SIG-M5 treated with dmso at 0.1 percent for 504 hours (cell line): ENCODE measurements around the gene RALGDS.
A peak's percentile ranks its signal among the peaks of the same experiment; 100 is the strongest.

Experiments
- DNase-seq: peaks from one replicate; lab custom pipeline; 2025; ENCODE audit not compliant: unreplicated experiment; lab: John Stamatoyannopoulos, UW

The RALGDS gene

DNA sequence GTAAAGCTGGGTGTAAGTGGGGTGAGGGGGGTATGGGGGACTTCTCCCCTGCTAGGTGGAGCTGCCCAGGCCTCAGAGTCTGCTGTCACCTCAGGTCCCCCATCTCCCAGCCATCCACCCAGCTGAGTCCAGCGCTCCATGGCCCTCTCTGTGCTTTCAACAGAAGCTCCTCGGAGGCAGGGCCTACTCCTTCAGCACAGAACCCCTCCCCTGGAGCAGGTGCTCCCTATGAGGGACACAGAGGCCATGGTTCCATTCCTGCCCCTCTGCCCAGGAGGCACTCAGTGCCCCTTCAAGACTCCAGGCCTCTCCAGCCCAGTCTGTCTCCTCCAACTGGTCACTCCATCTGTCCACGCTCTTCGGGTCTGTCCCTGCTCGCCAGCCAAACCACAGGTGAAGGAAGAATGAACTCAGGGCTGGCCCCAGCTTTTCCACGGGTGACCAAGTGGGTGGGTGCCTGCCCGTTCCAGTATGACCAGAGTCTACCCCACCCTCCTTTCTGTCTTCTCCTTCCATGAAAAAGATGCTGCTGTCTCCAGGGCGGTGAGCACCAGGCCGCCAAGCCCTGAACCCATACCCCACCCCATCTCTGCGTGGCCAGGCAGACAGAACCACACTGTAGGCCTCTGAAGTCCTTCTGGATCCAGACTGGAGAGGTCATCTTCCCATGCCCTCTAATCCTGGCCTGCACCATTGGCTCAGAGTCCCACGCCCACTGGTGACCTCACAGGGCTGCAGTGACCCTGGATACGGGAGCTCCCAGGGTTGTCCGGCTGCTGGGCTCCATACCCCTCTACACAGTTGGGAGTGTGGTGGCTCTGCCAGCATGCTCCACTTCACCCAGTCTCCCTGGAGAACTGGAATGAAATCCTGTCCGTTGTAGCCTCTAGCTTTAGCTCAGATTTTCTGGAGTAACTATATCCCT, 30.8 kb upstream of the RALGDS start:
- no peak for DNase-seq

DNA sequence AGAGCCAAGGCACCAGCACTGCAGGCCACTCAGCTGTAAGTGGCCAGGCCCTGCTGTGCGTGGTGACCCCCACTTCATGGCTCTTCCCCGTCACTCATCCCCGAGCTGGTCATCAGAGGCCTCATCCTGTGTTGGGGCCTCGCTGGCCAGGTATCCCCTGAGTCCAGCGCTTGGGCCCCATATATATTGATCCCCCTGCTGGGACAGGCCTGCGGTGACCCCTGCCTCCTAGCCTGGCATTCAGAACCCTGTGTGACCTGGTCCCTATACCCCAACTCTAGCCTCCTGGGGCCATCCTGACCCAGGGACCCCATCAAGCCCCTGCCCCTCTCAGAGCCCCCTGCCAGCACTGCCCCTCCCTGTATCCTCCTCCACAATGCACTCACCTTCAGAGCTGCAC, 30.0 kb upstream of the RALGDS start:
- DNase-seq = no peak

DNA sequence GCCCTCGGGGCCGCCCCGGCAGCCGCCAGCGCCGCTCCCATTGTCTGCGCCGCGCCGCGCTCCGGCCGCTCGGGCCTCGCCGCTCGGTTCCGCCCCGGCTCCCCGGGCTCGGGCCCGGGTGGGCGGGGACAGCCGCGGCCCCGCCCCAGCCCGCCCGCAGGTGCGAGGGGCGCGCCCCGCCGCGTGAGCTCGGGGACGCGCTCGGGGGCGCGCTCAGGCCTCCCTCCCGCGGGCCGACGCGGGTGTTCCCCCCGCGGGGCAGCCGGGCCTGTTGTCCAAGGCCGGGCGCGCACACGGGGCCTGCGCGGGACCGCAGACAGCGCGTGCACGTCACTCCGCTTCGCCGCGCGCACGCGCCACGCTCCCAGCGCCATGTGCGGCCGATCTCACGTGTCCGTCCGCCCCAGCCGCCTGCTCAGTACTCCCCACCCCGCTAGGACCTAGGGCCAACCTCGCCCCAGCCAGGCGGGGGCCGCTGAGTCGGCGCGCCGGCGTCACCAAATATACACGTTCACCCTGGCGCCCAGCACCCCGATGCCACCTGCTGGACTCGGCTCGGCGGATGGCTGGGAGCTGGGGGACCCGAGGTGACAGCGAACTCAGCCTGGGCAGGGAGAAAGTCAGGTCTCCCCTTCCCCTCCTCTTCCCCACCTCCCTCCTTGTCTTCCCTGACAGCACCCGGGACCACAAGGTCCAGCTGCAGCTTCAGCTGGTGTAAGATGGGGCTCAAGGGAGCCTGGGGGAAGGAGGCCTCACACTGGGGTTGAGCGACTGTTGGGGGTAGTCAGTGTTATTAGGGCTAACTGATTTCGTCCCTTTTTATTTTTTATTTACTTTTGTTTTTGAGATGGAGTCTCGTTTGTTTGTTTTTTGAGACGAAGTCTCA, 28.3 kb upstream of the RALGDS start:
- DNase-seq = peak; percentile 86

DNA sequence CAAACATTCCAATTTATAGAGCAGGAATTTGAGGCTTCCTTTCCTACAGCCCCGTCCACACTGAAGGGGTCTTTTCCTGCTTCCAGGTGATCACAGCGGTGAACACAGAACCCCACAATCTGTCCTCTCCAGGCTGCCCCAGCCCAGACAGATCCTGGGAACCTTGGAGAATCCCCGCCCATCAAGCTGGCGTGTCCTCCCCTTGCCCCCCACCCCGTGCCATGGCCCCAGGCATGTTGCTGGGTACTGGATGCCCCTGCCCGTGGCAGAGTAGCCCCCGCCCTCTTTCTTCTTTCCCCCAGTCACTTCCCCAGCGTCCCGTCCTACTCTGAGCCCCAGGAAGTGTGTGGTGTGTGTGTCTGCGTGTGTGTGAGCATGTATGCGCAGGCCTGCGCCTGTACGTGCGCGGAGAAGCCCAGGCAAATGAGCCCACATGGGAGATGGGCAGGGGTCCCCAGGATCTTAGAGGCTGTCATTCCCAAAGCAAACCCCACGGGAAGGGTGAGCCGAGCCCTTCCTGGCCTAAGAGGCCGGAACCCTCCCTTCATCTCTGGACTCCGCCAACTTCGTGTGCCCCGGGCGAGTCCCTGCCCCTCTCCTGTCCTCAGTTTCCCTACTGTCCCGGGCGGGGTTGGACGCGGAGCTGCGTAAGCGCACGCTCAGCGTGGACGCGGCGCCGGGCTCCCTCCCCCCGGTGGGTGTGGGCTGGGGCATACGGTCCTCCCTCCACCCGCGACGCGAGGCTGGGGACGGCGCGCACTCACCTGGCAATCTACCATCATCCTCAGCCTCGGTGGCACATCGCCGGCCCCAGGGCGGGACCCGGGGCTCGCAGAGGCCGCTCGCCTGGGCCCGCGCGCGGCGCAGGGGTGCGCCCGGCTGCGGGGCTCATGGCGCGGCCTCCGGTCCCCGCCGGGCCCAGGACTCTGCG, 27.4 kb upstream of the RALGDS start:
- peak; percentile 44 for DNase-seq

DNA sequence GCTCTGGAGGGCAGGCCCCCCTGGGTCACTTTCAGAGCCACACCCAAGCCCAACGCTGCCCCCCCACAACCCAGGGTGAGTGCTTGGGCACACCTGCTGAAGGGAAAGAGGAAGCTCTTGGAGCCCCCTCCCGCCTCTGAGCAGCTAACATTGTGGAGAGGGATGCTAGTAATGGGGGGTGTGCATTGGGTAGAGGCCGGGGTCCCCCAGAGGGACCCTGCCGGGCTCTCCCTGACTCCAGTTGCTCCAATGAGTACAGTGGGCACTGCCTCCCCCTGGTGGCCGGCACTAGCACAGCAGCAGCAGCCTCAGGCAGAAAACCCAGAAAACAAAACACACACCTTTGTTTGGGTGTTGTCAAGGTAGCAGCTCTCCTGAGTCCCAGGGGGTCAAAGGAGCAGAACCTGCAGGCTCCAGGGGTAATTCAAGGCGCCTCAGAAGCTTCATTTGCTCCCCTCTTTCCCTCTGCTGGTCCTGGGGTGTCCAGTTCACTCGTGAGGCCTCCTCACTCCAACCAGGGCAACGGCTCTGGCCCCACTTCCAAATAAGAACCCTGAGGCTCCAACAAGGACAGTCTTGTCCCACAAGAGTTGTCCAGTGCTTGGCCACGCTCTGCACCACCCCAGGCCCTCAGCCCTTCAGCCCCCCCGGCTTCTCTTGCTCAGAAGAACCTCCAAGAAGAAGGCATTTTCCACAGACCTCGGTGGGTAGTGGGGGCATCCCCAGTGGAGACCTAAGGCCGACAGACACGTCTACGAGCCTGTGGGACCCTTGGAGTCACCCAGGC, 26.6 kb upstream of the RALGDS start:
- peak; percentile 69 for DNase-seq

DNA sequence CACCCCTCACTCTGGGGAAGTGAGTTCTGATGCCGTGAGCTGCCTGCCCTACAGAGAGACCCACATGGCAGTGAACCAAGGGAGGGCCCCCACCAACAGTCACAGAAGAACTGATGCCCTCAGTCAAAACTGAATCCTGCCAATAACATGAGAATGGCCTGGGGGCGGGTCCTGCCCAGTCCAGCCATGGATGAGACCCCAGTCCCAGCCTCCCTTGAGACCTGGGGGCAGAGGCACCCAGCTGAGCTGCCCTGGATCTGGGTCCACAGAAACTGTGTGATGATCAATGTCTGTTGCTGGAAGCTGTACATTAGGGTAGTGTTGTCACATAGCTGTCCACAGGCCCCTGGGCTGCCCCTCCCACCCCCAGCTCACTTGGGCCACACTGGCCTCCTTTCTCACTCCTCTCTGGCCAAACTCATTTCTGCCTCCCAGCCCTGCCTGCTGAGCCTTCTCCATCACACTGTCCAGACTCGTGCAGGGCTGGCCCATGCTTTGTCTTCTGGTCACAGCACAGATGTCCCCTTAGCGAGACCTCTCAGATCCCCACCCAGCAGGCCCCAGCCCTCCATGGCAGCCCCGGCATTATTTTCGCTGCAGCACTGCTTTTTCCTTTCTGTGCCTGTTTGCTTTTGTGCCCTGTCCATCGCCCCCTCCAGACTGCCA, 25.8 kb upstream of the RALGDS start:
- DNase-seq = no peak

DNA sequence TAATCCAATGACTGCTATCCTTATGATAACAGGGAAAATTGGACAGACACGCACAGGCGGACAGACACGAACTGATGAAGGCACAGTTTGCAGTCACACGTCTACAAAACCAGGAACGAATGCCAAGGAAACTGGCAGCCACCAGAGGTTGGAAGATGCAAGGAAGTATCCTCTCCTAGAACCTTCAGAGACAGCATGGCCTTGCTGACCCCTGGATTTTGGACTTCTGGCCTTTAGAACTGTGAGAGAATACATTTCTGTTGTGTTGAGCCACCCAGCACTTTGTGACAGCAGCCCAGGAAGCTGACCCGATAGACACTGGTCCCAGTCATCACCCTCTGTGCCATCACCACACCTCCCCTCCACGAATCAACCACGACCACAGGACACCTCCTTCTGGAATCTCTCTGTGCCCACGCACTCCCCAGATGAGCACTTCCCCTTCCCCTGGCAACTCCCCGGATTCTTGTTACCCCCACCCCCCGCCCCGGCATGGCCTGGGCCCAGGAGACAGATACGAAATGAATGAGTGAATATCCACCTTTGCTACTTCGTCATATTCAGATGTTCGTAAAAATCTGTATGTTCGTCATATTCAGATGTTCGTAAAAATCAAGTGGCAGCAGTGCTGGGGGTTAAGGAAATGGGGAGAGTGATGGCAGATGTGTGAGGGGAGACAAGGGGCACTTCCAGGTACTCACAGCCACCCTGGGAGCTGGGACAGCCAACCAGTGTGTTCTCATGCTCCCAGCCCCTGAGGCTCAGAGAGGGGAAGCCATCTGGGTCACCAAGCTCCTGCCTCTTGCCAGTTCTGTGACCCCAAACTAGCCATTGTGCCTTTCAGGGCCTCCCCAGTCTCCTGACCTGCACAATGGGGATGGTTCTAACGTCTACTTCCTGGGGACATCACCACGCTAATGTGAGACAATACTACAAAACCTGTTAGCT, 24.1 kb upstream of the RALGDS start:
- no peak for DNase-seq

DNA sequence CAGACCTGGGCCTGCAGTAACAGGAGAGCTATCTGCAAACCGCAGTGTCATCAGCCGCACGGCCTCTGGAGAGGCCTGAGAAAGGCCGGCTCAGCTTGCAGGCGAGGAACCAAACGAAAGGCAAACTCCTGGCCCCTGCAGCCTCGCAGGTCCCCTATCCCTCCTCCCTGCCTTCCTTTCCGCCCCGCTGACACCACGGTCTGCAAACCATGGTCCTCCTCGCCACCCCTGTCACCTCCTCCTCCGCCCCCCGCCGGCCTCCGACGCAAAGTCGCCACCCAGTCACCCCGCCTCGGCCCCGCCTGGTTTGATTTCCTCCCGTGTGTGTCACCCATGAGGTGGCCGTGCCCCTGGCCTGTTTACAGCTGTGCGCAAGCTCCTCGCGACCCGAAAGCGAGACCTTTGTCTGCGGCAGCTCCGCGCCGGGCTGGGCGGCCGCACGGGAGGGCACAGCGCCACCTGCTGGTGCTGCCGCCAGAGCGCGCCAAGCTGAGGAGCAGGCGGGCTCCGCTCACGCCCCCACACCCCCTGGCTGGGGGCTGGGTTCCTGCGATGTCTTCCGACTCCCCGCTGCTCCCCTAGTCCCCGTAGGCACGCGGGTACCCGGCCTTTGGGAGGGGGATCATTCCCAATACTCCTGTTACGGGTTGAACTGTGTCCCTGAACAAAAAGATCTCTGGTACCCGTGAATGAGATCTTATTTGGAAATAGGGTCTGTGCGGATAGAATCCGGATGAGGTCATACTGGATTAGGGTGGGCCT, 23.3 kb upstream of the RALGDS start:
- peak; percentile 55 for DNase-seq

DNA sequence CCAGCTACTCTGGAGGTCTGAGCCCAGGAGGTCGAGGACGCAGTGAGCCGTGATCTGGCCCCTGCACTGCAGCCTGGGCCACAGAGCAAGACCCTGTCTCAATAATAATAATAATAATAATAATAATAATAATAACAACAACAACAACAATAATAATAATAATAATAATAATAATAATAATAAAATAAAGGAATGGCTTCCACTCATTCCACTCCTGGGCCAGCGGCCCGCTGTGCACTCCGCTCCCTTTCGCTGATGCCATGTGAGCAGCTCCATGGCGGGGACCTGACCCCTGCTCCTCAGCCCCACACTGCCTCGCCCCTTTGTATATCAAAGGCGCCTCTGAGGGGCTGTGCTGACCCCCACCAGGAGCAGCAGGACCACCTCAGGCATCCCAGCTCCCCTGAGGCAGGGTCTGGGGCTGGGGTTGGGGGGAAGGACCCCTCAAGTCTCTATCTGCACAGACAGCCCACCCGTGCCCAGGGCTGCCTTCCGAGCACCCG, 22.6 kb upstream of the RALGDS start:
- DNase-seq = no peak

DNA sequence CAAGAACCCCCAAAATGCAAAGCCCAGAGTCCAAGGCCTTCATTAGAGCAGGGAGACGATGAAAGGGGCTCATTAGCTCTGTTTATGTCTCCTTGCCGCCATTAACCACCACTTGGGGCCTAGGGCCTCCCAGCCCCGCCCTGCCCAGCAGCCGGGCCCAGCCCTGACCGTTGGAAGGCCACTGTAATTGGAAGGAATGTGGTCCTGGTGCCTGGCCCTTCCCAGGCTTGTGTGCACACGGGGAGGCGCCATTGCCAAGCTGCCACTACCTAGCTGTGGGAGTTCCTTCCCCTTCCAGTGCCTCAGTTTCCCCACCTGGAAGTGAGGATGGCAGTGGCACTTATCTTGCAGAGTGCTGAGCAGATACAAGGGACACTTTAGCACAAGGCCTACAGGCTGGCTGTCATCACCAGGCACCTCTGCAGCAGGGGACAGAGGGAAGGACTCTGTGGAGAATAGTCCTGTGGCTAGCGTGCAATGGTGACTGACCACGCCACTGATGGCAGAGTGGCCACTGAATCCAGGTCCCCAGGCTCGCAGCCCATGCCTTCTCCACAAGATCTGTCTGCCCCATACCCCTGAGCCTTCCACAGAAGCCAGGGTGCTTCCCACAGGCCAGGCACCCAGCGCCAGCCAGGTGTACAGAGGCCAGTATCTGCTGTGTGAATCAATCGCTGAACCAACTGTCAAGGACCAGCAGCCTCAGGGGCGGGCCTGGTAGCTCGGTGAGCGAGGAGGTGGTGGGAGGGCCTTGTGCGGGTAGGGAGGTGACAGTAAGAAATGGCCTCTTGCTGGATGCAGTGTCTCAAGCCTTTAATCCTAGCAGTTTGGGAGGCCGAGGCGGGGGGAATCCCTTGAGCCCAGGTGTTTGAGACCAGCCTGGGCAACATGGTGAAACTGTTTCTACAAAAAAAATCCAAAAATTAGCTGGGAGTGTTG, 21.9 kb upstream of the RALGDS start:
- DNase-seq = no peak

DNA sequence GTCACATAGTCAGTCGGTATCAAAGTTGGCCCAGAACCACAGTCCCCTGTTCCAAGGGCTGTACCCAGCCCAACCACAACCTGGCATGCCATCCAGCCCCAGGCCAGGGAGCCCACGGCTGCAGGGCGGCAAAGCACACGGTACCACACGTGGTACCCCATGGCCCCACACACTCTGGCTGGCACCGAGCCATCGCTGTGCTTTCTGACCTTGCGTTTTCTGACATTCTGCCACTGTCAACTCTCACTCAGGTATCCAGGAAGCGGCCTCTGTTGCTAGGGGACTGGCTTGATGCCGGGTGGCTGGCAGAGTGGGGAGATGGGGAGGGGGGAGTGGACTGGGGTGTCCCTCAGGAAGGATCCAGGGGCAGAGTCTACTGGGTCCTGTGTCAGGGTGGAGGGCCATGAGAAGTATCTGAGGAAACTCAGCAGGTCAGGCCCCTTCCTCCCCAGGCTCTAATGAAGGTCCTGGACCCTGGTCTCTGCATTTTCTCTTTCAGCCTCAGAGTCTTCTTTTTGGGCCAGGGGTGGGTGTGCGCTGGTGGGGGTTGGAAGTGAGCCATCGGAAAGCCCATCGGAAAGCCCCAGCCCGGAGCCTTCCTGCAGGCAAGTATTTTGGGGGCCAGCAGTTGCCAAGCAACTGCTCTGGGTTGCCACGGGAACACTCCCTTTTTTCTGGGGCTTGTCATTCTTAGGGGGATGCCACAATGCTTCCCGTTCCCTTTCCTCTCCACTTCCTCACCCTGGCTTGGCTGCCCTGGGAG, 21.0 kb upstream of the RALGDS start:
- no peak for DNase-seq

DNA sequence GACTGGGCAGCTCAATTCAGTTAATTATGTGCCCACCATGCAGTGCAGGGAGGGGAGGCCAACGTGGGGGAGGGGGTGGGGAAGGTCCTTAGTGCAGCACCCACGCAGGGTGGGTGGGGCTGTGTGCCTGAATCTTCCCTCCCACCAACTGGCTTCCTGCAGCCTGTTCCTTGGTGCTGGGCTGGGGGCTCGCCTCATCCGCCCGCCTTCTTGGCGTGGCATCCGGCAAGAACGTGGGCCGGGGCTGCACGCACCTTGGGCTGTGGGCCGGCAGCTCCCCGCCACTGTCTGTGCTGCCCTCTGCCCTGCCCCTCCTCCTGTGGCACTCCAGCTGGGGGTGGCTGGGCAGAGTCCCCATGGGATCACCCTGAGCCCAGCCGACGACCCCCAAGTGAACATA, 19.6 kb upstream of the RALGDS start:
- DNase-seq = no peak

DNA sequence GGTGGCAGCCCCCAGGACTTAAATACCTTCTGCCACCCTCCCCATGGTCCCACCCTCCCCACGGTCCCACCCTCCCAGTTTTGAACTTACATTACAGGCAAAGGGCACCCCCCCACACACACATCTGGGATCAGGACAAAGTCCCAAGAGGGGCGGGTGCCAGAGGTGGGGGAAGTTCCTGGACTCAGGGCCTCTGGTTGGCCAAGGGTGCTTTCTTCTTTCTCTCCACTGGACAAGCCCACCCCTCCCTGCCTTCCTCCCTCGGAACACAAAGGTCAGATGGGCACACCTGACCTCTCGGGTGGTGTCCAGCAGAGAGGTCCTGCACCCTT, 19.1 kb upstream of the RALGDS start:
- no peak for DNase-seq

DNA sequence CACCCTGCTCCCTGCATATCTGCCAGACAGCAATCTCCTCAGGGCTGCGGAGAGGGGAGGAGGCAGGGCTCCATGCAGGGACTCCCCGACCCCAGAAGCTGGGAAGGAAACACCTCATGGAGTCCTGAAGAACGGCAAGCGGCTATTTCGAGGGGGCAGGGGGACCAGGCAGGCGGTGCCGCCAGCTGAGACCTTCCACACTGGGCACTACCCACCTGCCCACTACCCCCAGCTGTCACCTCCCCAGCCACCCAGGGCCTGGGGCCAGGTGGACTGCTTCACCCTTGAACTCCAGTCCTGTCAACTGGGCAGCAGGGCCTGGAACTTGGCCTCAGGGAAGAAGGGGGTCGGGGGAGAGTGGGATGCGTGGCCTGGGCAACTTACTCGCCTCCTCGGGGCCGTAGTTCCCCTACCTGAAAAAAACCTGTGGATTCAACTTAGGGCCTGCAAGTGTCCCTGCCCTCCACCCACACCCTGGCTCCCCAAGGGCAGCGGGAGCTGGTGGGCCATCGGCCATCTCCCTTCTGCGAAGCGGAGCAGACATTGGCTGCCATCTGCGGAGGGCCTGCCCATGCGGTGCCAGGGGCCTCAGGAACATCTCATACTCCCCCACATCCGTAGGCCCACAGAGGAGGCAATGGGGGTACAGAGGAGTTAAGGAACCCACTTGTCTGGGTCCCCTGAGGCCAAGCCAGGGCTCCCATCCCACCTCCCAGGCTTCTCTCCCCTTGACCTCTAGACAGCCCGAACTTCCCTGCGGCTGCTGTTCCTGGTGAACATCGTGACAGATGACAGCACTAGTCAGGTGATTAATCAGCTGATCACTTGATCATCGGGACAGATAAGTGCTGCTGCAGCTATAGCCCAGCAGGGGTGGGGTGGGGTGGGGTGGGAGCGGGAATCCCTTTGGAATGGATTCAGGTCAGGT, 18.5 kb upstream of the RALGDS start:
- no peak for DNase-seq
